GM19463 (cell line): ENCODE results near the gene ZBTB6.
"Not testable (repeated sequence)": the region's sequence is repeated elsewhere in the genome, so short reads cannot be mapped to it uniquely, and the experiment has no call there.

Experiments
- ATAC-seq: cut with Tn5 transposase; IDR thresholded peaks from one replicate; pipeline ENCODE4 v1.9.1; 2021; ENCODE audit warnings: mild to moderate bottlenecking, moderate library complexity; ENCODE audit not compliant: unreplicated experiment

The ZBTB6 gene

GRCh38 chr9:122929796-122930354 lies 16.8 kb upstream of the ZBTB6 start:
- no peak for ATAC-seq

DNA sequence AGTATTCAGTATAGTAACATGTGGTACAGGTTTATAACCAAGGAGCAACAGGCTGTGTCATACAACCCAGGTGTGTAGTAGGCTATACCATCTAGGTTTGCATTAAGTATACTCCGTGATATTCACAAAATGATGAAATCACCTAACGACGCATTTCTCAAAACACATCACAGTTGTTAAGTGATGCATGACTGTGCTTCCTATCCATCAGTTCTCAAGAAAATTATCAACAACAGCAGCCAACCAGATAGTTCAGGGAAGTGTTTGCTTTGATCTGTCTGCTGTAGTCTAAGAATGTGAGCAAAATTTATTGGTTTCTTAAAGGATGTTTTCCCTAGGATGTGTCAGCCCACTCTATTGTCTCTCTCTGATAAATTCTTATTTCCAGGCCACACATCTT lies 10.8 kb upstream of the ZBTB6 start:
- ATAC-seq: no peak

- ATAC-seq: no peak
Observed at GRCh38 chr9:122922713-122923112, 9.6 kb upstream of the ZBTB6 start.

- ATAC-seq: no peak
Observed at GRCh38 chr9:122918310-122918709, 5.2 kb upstream of the ZBTB6 start.

DNA sequence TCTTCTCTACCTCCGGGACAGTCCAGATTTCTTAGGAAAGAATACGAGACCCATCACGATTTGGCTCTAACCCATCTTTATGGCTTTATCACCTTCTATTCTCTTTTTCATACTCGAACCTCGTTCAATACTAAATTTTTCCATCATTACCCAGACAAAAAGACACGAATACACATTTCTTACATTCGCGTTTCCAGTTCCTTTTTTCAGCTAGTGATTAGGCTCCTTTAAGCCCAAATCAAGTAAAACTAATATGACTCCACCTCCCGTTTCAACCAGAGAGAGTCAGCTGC lies 506 bp downstream of the ZBTB6 start:
- no peak for ATAC-seq

DNA sequence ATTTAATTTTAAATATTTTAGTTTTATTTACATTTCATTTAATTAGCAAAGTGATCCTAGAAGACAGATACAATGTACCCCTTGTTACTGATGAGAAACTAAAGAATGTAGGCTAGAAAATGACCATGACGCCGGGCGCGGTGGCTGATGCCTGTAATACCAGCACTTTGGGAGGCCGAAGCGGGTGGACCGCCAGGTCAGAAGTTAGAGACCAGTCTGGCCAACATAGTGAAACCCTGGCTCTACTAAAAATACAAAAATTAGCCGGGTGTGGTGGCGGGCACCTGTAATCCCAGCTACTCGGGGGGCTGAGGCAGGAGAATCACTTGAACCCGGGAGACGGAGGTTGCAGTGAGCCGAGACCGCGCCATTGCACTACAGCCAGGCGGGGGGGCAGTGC lies 7.0 kb downstream of the ZBTB6 start:
- not testable (repeated sequence) for ATAC-seq

GRCh38 chr9:122904823-122905710 lies 8.1 kb downstream of the ZBTB6 start, which contains the start of gene RC3H2:
Gene RC3H2 (minus strand): TSS chr9:122905359. CDS start chr9:122897509, 7,850 bp downstream.
- peak; percentile 83 for ATAC-seq

DNA sequence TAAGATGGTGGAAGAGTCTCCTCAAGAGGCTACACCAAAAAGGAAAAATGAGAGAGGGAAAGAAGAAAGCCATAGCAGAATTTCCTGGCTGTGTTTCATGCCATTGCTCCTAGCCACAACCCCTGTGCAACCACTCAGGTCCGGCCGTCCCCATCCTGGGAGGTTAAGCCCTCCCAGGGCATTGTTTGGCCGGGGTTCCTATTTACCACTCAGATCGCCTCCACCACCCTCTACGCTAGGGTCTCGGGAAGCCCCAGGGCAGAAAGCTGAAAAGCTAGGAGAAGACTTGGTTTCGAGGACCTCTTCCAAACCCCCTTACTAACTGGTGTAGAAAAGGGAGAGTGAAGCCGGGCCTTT lies 8.7 kb downstream of the ZBTB6 start:
- ATAC-seq: peak; percentile 23

GRCh38 chr9:122900791-122901190 lies 12.3 kb downstream of the ZBTB6 start:
- no peak for ATAC-seq

GRCh38 chr9:122897969-122898368 lies 15.2 kb downstream of the ZBTB6 start:
- ATAC-seq: no peak

DNA sequence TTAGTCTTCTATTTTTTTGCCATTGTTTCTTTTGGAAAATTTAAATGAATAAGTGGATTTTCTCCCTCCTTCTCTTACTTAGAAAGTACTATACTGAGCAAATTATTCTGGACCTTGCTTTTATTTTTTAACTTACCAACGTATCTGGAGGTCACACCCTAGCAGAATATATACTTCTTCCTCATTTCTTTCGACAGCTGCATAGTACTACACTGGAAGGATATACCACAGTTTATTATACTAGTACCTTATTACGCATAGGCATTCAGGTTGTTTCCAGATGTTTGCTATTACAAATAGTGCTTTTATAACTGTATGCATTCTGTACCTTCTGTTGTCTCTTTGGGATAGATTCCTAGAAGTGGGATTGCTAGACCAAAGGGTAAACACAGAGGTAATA lies 24.6 kb downstream of the ZBTB6 start:
- no peak for ATAC-seq

DNA sequence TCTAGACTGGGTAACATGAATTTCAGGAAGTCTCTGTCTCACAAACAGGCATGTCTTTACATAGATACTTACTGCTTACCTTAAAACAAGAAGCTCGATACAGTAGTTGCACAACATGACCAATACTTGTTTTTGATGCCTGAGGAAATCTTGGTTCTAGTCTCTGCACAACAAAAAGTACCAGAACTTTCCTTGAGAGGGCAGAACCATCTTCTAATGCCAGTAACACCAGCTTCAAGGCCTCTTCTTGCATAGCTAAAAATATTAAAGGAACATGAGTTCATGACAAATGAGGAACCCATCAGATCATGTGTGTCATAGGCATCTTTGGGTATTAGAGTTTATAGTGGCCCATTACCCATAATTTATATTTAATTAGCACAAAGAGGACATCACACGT lies 30.0 kb downstream of the ZBTB6 start:
- ATAC-seq: no peak

- ATAC-seq: no peak
Observed at GRCh38 chr9:122879443-122879842, 33.7 kb downstream of the ZBTB6 start.

GRCh38 chr9:122875523-122875922 lies 37.6 kb downstream of the ZBTB6 start:
- ATAC-seq: no peak

DNA sequence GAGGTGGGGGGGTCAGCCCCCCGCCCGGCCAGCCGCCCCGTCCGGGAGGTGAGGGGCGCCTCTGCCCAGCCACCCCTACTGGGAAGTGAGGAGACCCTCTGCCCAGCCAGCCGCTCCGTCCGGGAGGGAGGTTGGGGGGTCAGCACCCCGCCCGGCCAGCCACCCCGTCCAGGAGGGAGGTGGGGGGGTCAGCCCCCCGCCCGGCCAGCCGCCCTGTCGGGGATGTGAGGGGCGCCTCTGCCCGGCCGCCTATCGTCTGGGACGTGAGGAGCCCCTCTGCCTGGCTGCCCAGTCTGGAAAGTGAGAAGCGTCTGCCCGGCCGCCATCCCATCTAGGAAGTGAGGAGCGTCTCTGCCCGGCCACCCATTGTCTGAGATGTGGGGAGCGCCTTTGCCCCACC lies 45.8 kb downstream of the ZBTB6 start:
- ATAC-seq: not testable (repeated sequence)

DNA sequence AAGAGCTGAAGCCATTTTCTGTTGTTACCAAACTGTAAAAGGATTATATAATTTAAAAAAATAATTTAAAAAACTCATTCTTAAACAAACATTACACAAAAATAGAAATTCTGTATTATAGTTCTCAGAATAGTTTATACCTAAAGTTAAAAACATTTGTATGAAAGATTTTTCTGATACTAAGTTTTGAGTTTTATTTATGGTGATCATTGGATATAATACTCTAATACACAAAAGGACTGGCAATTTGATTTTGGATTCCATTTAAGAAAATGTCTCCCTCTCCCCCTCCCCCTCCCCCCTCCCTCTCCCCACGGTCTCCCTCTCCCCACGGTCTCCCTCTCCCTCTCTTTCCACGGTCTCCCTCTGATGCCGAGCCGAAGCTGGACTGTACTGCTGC lies 47.0 kb downstream of the ZBTB6 start:
- no peak for ATAC-seq

- no peak for ATAC-seq
Observed at GRCh38 chr9:122865300-122865699, 47.8 kb downstream of the ZBTB6 start.

GRCh38 chr9:122863407-122863806 lies 49.7 kb downstream of the ZBTB6 start:
- no peak for ATAC-seq

DNA sequence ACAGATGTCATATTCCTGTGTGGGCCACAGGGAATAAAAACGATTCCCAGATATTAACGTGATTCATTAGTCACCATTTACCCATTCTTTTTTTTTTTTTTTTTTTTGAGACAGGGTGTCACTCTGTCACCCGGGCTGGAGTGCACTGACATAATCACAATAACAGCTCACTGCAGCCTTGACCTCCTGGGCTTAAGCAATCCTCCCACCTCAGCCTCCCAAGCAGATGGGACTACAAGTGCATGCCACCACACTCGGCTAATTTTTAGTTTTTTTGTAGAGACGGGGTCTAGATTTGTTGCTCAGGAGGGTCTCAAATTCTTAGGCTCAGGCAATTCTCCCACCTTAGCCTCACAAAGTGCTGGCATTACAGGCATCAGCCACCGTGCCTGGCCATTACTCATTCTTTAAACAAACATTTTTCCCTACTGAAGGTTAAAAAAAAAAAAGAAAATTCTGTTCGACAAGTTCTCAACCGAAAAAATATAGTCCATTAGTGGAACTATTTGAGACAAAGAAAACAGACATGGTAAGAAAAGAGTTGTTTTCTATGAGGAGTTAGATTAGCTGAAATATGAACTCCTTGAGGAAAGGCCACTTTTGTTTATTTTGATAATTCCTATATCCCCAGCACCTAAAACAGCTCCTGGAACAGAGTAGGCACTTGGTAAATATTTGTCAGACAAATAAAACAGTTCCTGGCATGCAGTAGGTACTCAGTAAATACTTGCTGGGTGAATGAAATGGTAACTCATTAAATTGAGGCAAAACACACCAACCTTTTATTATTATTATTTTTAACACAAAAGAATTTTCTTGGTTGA lies 52.6 kb downstream of the ZBTB6 start:
- ATAC-seq: no peak
